Dermis blood vessel endothelial cell (primary cell): Measurements from ENCODE around the gene ITPRID1. TPM values are rescaled to one million over a fixed set of nuclear protein-coding genes. Genes with fewer than 3 reads are reported as not detected.
A peak's percentile ranks its signal among the peaks of the same experiment; 100 is the strongest.
"Not testable (repeated sequence)": the region's sequence is repeated elsewhere in the genome, so short reads cannot be mapped to it uniquely, and the experiment has no call there.

Source experiments
- DNase-seq: peaks from one replicate; pipeline ENCODE4 v3.0.0; 2010
- total RNA-seq: library from RNA; depleted of rRNA; stranded (reverse); fragments of >200 nt; gene quantifications from 2 replicates; pipeline ENCODE4 v1.2.3, GENCODE V29; 2014

The ITPRID1 gene
- not detected in 2 replicates for total RNA-seq

- no peak for DNase-seq
Observed at GRCh38 chr7:31513790-31514189, at the start of gene ITPRID1. Gene ITPRID1, plus strand, starts transcription at chr7:31514090. Its CDS starts 38,935 bp downstream, at chr7:31553025.

- no peak for DNase-seq
Observed at GRCh38 chr7:31464601-31465000, 49.3 kb upstream of the ITPRID1 start.

GRCh38 chr7:31465285-31465684 is 48.6 kb upstream of the ITPRID1 start:
- DNase-seq = no peak

- no peak for DNase-seq
Observed at GRCh38 chr7:31466036-31466435, 47.9 kb upstream of the ITPRID1 start.

GRCh38 chr7:31470883-31471282 is 43.0 kb upstream of the ITPRID1 start:
- not testable (repeated sequence) for DNase-seq

GRCh38 chr7:31475368-31475767 is 38.5 kb upstream of the ITPRID1 start:
- DNase-seq = no peak

GRCh38 chr7:31476073-31476745 is 37.7 kb upstream of the ITPRID1 start:
- DNase-seq = no peak

- DNase-seq = no peak
Observed at GRCh38 chr7:31476941-31477677, 36.8 kb upstream of the ITPRID1 start.

- DNase-seq = no peak
Observed at GRCh38 chr7:31478018-31478417, 35.9 kb upstream of the ITPRID1 start.

- DNase-seq = no peak
Observed at GRCh38 chr7:31478721-31479120, 35.2 kb upstream of the ITPRID1 start.

- no peak for DNase-seq
Observed at GRCh38 chr7:31487071-31487470, 26.8 kb upstream of the ITPRID1 start.

GRCh38 chr7:31487476-31487875 is 26.4 kb upstream of the ITPRID1 start:
- no peak for DNase-seq

GRCh38 chr7:31488562-31489203 is 25.2 kb upstream of the ITPRID1 start:
- peak; percentile 52 for DNase-seq

- DNase-seq = no peak
Observed at GRCh38 chr7:31490796-31491314, 23.0 kb upstream of the ITPRID1 start.

GRCh38 chr7:31492086-31492485 is 21.8 kb upstream of the ITPRID1 start:
- DNase-seq = no peak

GRCh38 chr7:31493714-31494181 is 20.1 kb upstream of the ITPRID1 start:
- no peak for DNase-seq

GRCh38 chr7:31494421-31494820 is 19.5 kb upstream of the ITPRID1 start:
- DNase-seq = no peak

GRCh38 chr7:31495653-31496052 is 18.2 kb upstream of the ITPRID1 start:
- DNase-seq = no peak

- no peak for DNase-seq
Observed at GRCh38 chr7:31497516-31497915, 16.4 kb upstream of the ITPRID1 start.

- DNase-seq = no peak
Observed at GRCh38 chr7:31500656-31501055, 13.2 kb upstream of the ITPRID1 start.

- no peak for DNase-seq
Observed at GRCh38 chr7:31508823-31509222, 5.1 kb upstream of the ITPRID1 start.

GRCh38 chr7:31512166-31512565 is 1.7 kb upstream of the ITPRID1 start:
- DNase-seq = no peak
